SJCRH30 (cell line): ENCODE measurements around the gene DRC1. TPM values are rescaled to one million over a fixed set of nuclear protein-coding genes. Genes with fewer than 3 reads are reported as not detected.

ENCODE experiments used
- DNase-seq, 2 experiments: peaks; one replicate each; pipeline ENCODE4 v3.0.0-alpha.2; 2015 to 2020
- H3K27ac ChIP-seq: fragments of 250-450 bp; sonication (Bioruptor Pico); 2 replicates; pipeline ENCODE4 v1.5.1; 2020; ENCODE audit warnings: mild to moderate bottlenecking, moderate library complexity
- H3K27me3 ChIP-seq: fragments of 250-450 bp; sonication (Bioruptor Pico); 2 replicates; pipeline ENCODE4 v1.5.1; 2020; ENCODE audit warnings: mild to moderate bottlenecking, moderate library complexity
- H3K36me3 ChIP-seq: fragments of 250-450 bp; sonication (Bioruptor Pico); 2 replicates; pipeline ENCODE4 v1.5.1; 2020; ENCODE audit warnings: mild to moderate bottlenecking, moderate library complexity
- H3K4me1 ChIP-seq: fragments of 250-450 bp; sonication (Bioruptor Pico); 2 replicates; pipeline ENCODE4 v1.5.1; 2020; ENCODE audit warnings: mild to moderate bottlenecking, moderate library complexity
- H3K4me3 ChIP-seq: fragments of 250-450 bp; sonication (Bioruptor Pico); 2 replicates; pipeline ENCODE4 v1.5.1; 2020; ENCODE audit warnings: mild to moderate bottlenecking, moderate library complexity
- H3K9me3 ChIP-seq: fragments of 250-450 bp; sonication (Bioruptor Pico); replicated peaks from 2 replicates; pipeline ENCODE4 v1.5.1; 2020; ENCODE audit warnings: mild to moderate bottlenecking, moderate library complexity
- total RNA-seq: library from RNA; depleted of rRNA; stranded (reverse); fragments of >200 nt; shearing (Covaris generic); gene quantifications from 2 replicates; pipeline ENCODE4 v1.2.3, GENCODE V29; 2014

The DRC1 gene
- total RNA-seq, 1 experiment from 2014 or later = 0.24 TPM

- no peaks in the 10 kb centered on the region for H3K36me3 ChIP-seq
- DNase-seq = peak in 1 of 2 experiments; percentile 31
- no peak overlapping the region for H3K27ac ChIP-seq
- H3K4me1 ChIP-seq = no peaks in the 10 kb centered on the region
- no peaks in the 10 kb centered on the region for H3K27me3 ChIP-seq
- H3K9me3 ChIP-seq = no peaks in the 10 kb centered on the region
- H3K4me3 ChIP-seq = no peak overlapping the region
Measured at GRCh38 chr2:26471289-26471688, 69.6 kb downstream of the DRC1 start.

DNA sequence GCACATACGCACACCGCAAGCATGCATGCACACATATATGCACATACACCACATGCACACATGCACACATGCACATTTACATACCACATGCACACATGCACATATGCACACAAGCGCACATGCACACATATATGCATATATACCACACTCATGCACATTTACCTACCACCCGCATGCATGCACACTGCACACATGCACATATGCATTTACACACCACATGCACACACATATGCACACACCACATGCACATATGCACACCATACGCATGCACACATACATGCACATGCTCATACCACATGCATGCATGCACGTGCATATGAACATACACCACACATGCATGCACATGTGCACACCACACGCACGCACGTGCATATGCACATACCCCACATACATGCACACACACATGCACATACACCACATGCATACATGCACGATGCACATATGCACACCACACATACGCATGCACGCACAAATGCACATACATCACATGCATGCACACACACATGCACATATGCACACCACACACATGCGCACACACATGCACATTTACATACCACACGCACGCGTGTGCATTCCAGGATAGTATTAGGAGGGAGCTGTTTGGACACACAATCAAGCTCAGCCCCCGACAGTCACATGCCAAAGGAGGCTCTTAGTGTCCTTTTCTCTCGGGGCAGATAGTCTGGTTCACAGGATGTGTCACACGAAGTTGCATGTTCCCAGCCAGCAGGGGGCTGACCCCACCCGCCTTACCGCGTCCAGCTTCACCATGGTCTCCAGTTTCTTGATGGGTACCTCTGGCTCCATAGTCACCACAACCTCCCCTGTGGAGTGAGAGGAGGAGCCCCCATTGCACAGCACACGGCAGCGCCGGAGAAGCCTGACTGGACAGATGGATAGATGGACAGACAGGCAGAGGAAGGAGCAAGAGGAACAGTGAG, 70.3 kb downstream of the DRC1 start:
- no peak overlapping the region for H3K27ac ChIP-seq
- DNase-seq = peak in 1 of 2 experiments; percentile 35
- no peaks in the 10 kb centered on the region for H3K36me3 ChIP-seq
- H3K27me3 ChIP-seq = no peaks in the 10 kb centered on the region
- H3K4me3 ChIP-seq = no peak overlapping the region
- H3K4me1 ChIP-seq = no peaks in the 10 kb centered on the region
- H3K9me3 ChIP-seq = no peaks in the 10 kb centered on the region

DNA sequence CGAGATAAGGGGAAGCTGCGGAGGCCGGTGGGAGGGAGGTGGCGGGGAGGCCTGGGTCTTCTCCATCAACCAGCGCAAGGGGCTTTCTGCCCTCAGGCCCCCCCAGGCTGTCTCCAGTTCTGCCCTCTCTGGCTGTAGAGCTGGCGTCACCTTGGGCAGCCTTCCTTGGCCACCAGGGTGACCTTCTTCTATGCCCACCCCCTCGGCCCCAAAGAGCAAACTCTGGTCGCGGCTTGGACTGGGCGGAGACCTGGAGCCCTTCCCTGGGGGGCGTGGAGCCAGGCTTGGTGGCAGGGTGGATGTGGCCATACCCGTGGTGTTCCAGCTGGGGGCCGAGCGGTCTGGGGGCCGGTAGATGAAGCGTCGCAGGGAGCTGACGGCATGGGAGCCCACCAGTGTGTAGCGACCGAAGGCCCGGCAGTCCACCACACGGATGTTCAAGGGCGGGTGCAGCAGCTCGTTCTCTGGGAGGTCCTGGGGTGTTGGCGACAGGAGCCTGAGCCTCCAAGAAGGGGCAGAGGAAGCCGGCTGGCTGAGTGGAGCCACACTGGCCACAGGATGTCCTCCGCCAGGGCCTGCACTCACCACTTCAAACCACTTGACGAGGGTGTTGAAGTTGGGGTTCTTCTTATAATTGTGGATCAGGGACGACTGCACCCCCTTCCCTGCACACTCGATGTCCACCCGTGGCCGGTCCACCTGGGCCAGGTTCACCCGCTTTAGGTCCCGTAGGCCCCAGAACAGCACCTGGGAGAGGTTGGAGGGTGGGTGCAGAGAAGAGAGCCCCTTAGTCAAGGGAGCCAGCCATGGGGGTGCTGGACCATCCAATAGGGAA, 71.3 kb downstream of the DRC1 start:
- no peaks in the 10 kb centered on the region for H3K36me3 ChIP-seq
- peaks cover 4% of the 10 kb centered on the region for H3K4me1 ChIP-seq
- no peak overlapping the region for H3K27ac ChIP-seq
- H3K4me3 ChIP-seq = no peak overlapping the region
- no peaks in the 10 kb centered on the region for H3K27me3 ChIP-seq
- no peaks in the 10 kb centered on the region for H3K9me3 ChIP-seq
- no peak for DNase-seq

DNA sequence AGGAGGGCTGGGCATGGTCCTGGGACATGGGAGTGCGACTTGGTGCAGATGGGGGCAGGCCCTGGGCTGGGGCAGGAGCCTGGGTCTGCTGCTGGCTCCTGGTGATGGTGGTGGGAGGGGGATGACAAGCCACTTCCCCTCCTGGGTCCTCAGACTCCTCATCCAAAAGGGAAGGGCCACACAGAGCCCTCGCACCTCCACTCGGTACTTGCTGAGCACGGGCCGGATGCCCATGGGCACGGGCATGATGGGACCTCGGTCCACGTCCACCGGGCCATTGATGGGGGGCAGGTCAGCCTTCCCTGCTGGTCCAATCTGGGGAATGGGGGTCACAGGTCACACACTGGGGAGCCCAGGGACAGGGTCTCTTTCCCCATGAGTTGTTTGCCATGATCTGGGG, 72.1 kb downstream of the DRC1 start:
- Histone ChIP-seq H3K27me3 (no peaks in the 10 kb centered on the region), H3K9me3 (no peaks in the 10 kb centered on the region), H3K36me3 (no peaks in the 10 kb centered on the region), H3K4me3 (no peak overlapping the region), H3K4me1 (peaks cover 8% of the 10 kb centered on the region), H3K27ac (no peak overlapping the region)
- no peak for DNase-seq

- H3K4me3 ChIP-seq = no peak overlapping the region
- H3K4me1 ChIP-seq = peaks cover 8% of the 10 kb centered on the region
- H3K36me3 ChIP-seq = no peaks in the 10 kb centered on the region
- H3K27me3 ChIP-seq = no peaks in the 10 kb centered on the region
- no peak overlapping the region for H3K27ac ChIP-seq
- no peak for DNase-seq
- H3K9me3 ChIP-seq = no peaks in the 10 kb centered on the region
Measured at GRCh38 chr2:26474261-26474785, 72.6 kb downstream of the DRC1 start.

DNA sequence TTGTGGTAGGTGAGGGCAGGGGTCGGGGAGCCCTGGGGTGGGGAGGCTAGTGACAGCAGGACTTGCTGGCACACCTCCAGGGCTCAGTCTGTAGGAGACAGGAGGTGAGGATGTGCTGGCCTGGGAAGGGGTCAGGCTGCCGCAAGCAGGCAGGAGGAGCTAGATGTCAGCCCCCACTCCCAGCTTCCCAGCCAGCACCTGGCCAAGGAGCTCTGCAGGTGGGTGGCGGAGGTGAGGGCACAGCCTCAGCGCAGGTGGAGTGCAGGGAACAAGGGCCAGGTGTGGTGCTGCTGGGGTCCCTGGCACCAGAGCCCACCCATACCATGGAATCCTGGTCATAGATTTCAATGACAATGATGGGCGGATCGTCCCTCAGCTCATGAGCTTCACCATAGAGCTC, 73.3 kb downstream of the DRC1 start:
- no peak for DNase-seq
- Histone ChIP-seq H3K4me3 (no peak overlapping the region), H3K9me3 (no peaks in the 10 kb centered on the region), H3K27me3 (no peaks in the 10 kb centered on the region), H3K36me3 (no peaks in the 10 kb centered on the region), H3K4me1 (peaks cover 8% of the 10 kb centered on the region), H3K27ac (no peak overlapping the region)

GRCh38 chr2:26475832-26476501, 74.2 kb downstream of the DRC1 start:
- no peak for DNase-seq
- no peaks in the 10 kb centered on the region for H3K27me3 ChIP-seq
- peaks cover 8% of the 10 kb centered on the region for H3K4me1 ChIP-seq
- no peak overlapping the region for H3K27ac ChIP-seq
- no peak overlapping the region for H3K4me3 ChIP-seq
- H3K9me3 ChIP-seq = no peaks in the 10 kb centered on the region
- H3K36me3 ChIP-seq = no peaks in the 10 kb centered on the region

- H3K36me3 ChIP-seq = no peaks in the 10 kb centered on the region
- H3K4me3 ChIP-seq = no peak overlapping the region
- peak in 1 of 2 experiments; percentile 27 for DNase-seq
- no peaks in the 10 kb centered on the region for H3K27me3 ChIP-seq
- peaks cover 8% of the 10 kb centered on the region for H3K4me1 ChIP-seq
- H3K27ac ChIP-seq = no peak overlapping the region
- H3K9me3 ChIP-seq = no peaks in the 10 kb centered on the region
Measured at GRCh38 chr2:26477126-26477910, 75.6 kb downstream of the DRC1 start.

DNA sequence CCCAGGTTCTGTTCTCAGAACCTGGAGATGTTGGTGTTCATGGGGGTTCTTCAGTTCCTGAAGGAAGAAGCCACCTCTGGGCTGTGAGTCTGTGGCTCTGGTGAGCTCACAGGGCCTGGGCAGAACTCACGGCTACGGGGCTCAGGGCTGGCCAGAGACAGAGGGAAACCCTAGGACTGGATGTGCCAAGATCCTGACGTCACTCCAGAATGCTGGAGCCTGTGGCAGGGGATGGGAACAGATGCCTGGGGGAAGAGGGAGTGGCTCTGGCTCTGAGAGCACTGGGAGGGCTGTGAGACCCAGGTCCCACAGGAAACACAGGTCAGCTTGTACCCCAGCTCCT, 76.2 kb downstream of the DRC1 start, which contains the start of gene OTOF:
OTOF (minus strand) TSS at position 214 of the 343 bp plus-strand sequence.
- Histone ChIP-seq H3K27ac (no peak within 1 kb of the TSS), H3K36me3 (no peaks in the 10 kb centered on the region), H3K4me3 (no peak within 1 kb of the TSS), H3K9me3 (no peaks in the 10 kb centered on the region), H3K27me3 (no peaks in the 10 kb centered on the region), H3K4me1 (peaks cover 8% of the 10 kb centered on the region)
- DNase-seq = peak; percentile 85

- H3K27me3 ChIP-seq = no peaks in the 10 kb centered on the region
- H3K36me3 ChIP-seq = no peaks in the 10 kb centered on the region
- no peak overlapping the region for H3K27ac ChIP-seq
- H3K4me3 ChIP-seq = no peak overlapping the region
- DNase-seq = no peak
- no peaks in the 10 kb centered on the region for H3K9me3 ChIP-seq
- peaks cover 10% of the 10 kb centered on the region for H3K4me1 ChIP-seq
Measured at GRCh38 chr2:26478366-26478765, 76.6 kb downstream of the DRC1 start.

DNA sequence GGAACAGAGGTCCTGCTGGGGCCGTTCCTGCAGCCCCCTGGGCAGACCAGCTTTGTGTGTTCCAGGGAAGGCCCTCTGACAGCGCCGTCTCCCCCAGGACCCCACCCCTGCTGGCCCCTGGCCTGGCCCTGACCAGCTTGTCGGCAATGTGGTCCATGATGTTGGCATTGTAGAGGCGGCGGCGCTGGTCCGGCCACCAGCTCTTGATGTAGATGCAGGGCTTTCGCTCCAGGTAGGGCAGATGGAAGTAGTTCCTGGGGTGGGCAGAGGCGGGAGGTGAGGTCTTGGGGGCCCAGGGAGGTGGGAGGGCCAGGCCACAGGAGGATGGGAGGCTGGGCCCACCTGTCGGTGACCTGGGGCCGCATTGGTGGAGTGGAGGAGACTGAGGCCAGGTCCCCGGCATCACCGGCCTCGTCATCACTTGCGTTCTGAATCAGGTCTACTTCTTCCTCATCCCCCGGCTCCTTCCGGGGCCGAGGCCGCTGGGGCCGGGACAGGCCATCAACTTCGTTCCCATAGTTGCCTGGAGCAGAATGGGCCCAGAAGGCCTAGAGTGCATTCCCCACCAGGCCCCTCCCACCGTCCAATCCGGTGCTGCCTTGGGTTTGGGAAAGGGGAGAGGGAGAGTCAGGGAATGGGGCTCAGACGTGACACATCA, 77.5 kb downstream of the DRC1 start:
- H3K4me1 ChIP-seq = peaks cover 15% of the 10 kb centered on the region
- H3K27ac ChIP-seq = no peak overlapping the region
- DNase-seq = no peak
- no peaks in the 10 kb centered on the region for H3K9me3 ChIP-seq
- H3K36me3 ChIP-seq = no peaks in the 10 kb centered on the region
- no peak overlapping the region for H3K4me3 ChIP-seq
- no peaks in the 10 kb centered on the region for H3K27me3 ChIP-seq

DNA sequence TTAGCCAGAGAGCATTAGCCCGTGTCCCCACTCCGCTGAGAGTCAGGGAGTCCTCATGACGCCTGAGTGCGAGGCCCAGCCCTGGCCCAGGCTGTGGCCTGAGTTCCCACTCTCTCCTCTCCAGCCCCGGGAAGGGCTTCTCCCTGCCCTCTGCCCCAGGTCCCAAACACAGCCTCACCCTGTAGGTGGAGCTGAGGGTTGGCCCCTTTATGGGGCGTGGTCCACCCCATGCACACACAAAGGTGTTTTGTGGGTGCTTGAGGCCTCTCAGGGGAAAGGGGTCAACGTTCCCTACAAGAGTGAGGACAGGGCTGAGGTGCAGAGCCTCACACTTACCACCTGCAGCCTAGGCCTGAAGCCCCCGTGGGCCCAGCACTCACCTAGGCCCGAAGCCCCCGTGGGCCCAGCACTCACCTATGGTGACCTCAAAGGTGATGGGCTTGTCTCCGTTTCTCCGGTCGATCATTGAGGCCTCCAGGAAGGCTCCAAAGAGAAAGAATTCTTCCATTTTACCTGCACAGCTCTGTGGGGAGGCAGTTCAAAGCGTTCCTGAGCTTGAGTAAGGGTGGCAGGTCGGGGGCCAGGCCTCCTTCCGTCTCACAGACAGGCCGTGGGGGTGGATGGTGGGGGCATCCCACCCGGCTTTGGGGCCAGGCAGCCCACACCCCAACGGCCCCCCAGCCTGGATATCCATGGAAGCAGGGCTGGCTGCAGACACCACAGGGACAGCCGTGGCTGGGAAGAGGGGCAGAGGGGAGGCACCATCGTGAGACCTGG, 78.3 kb downstream of the DRC1 start:
- H3K27me3 ChIP-seq = no peaks in the 10 kb centered on the region
- DNase-seq = no peak
- H3K9me3 ChIP-seq = no peaks in the 10 kb centered on the region
- H3K27ac ChIP-seq = no peak overlapping the region
- no peak overlapping the region for H3K4me3 ChIP-seq
- no peaks in the 10 kb centered on the region for H3K36me3 ChIP-seq
- peaks cover 15% of the 10 kb centered on the region for H3K4me1 ChIP-seq
